DOHH2 (cell line): ENCODE data around the gene THAP3.

Source experiments
- CTCF ChIP-seq: fragments of 200-600 bp; sonication (generic); IDR thresholded peaks from one replicate; pipeline ENCODE4 v1.5.1; 2014; ENCODE audit warnings: antibody characterized with exemption, mild to moderate bottlenecking, low read depth, low read length; ENCODE audit not compliant: poor library complexity, severe bottlenecking
- EZH2phosphoT487 ChIP-seq: fragments of 200-600 bp; sonication (generic); IDR thresholded peaks from 2 replicates; pipeline ENCODE4 v1.6.1; 2017; ENCODE audit warnings: borderline replicate concordance, mild to moderate bottlenecking, antibody characterized with exemption, low read length, moderate library complexity, mixed read lengths

GRCh38 chr1:6581561-6582305 lies 42.9 kb upstream of the THAP3 start:
- TF ChIP-seq CTCF (no peak), EZH2phosphoT487 (no peak)
